ENCODE measurements around the gene GOPC. TPM values are rescaled to one million over a fixed set of nuclear protein-coding genes. Genes with fewer than 3 reads are reported as not detected.
A peak's percentile ranks its signal among the peaks of the same experiment; 100 is the strongest.

Gene GOPC
- total RNA-seq, 4 donors from 2014 or later, result 16.5 to 94.7 (median 26.6) TPM

- Histone ChIP-seq H3K27ac (no peak overlapping the region), H3K27me3 (no peaks in the 10 kb centered on the region), H3K4me1 (no peaks in the 10 kb centered on the region), H3K4me3 (no peak overlapping the region), H3K36me3 (no peaks in the 10 kb centered on the region), H3K9me3 (no peaks in the 10 kb centered on the region)
- intact Hi-C loops (cut with DNase I; ENCODE audit: low total_unique reads), result no loop called here
- DNase-seq, result no peak
- no peak for TF ChIP-seq CTCF (IDR thresholded peaks at IDR 0.05)
- no peak for TF ChIP-seq POLR2A (IDR thresholded peaks at IDR 0.05)
Measured at GRCh38 chr6:117561128-117561527, 41.2 kb downstream of the GOPC start.

GRCh38 chr6:117559299-117559698 lies 43.0 kb downstream of the GOPC start:
- no peak overlapping the region for H3K4me3 ChIP-seq
- no peak overlapping the region for H3K27ac ChIP-seq
- H3K36me3 ChIP-seq, result no peaks in the 10 kb centered on the region
- no peaks in the 10 kb centered on the region for H3K9me3 ChIP-seq
- DNase-seq, result no peak
- no peaks in the 10 kb centered on the region for H3K27me3 ChIP-seq
- intact Hi-C loops (cut with DNase I; ENCODE audit: low total_unique reads), result loop anchor here (10.0 kb wide), 1 partner anchor 104 kb away; no protein-coding TSS in a partner anchor
- no peaks in the 10 kb centered on the region for H3K4me1 ChIP-seq
- TF ChIP-seq POLR2A (IDR thresholded peaks at IDR 0.05) (no peak), CTCF (IDR thresholded peaks at IDR 0.05) (no peak)

- Histone ChIP-seq H3K9me3 (no peaks in the 10 kb centered on the region), H3K4me3 (no peak overlapping the region), H3K36me3 (no peaks in the 10 kb centered on the region), H3K4me1 (no peaks in the 10 kb centered on the region), H3K27ac (no peak overlapping the region), H3K27me3 (no peaks in the 10 kb centered on the region)
- TF ChIP-seq POLR2A (IDR thresholded peaks at IDR 0.05) (no peak), CTCF (IDR thresholded peaks at IDR 0.05) (no peak)
- DNase-seq, result no peak
- intact Hi-C loops (cut with DNase I; ENCODE audit: low total_unique reads), result loop anchor here (10.0 kb wide), 1 partner anchor 104 kb away; no protein-coding TSS in a partner anchor
Measured at GRCh38 chr6:117558818-117559217, 43.5 kb downstream of the GOPC start.

GRCh38 chr6:117557951-117558350 lies 44.4 kb downstream of the GOPC start:
- no peak overlapping the region for H3K27ac ChIP-seq
- no peaks in the 10 kb centered on the region for H3K27me3 ChIP-seq
- no peaks in the 10 kb centered on the region for H3K4me1 ChIP-seq
- DNase-seq, result no peak
- no peaks in the 10 kb centered on the region for H3K36me3 ChIP-seq
- no peak overlapping the region for H3K4me3 ChIP-seq
- no peaks in the 10 kb centered on the region for H3K9me3 ChIP-seq
- intact Hi-C loops (cut with DNase I; ENCODE audit: low total_unique reads), result loop anchor here (10.0 kb wide), 1 partner anchor 103 kb away; no protein-coding TSS in a partner anchor
- TF ChIP-seq CTCF (IDR thresholded peaks at IDR 0.05) (no peak), POLR2A (IDR thresholded peaks at IDR 0.05) (no peak)

GRCh38 chr6:117555882-117556498 lies 46.3 kb downstream of the GOPC start:
- H3K9me3 ChIP-seq, result no peaks in the 10 kb centered on the region
- TF ChIP-seq POLR2A (IDR thresholded peaks at IDR 0.05) (no peak), CTCF (IDR thresholded peaks at IDR 0.05) (peak; percentile 65 to 92 (median 76))
- H3K4me1 ChIP-seq, result no peaks in the 10 kb centered on the region
- no peak overlapping the region for H3K4me3 ChIP-seq
- H3K36me3 ChIP-seq, result no peaks in the 10 kb centered on the region
- no peaks in the 10 kb centered on the region for H3K27me3 ChIP-seq
- intact Hi-C loops (cut with DNase I; ENCODE audit: low total_unique reads), result loop anchor here (10.0 kb wide), 1 partner anchor 101 kb away; no protein-coding TSS in a partner anchor
- no peak overlapping the region for H3K27ac ChIP-seq
- DNase-seq, result peak; percentile 20 to 50
